ENCODE measurements around the gene ATE1.

ATE1 gene

DNA sequence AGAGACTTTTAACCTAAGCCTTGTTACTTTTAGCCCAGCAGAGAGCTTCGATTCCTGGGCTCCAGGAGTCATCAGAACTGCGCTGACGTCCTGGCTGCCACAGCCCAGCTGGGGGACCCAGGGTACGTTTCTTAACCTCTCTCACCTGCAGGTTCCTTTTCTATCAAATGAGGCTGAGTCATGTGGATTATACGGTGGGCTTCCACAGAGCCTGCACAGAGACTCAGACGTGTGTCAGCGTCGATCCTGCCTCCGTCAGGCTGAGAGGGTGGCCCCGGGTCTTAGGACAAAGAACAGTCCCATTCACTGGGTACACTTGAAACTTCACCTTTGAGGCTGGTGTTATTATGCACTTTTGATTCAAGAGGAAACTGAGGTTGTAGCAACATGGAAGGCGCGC is 228.9 kb downstream of the ATE1 start:
- Histone ChIP-seq H3K27ac (ENCODE audit: low read depth, low read length) (no peak overlapping the region), H3K9me3 (ENCODE audit: control insufficient read depth in 5 of 5, low read length in 5 of 5) (peaks cover 3 to 5% (median 4%) of the 10 kb centered on the region in 5 donors), H3K4me1 (ENCODE audit: control insufficient read depth in 5 of 5, insufficient read depth in 5 of 5, low read length in 5 of 5) (no peaks in the 10 kb centered on the region), H3K36me3 (ENCODE audit: control insufficient read depth in 5 of 5, insufficient read depth in 5 of 5, low read length in 5 of 5) (no peaks in the 10 kb centered on the region), H3K9ac (ENCODE audit: low read length in 5 of 5) (no peak overlapping the region), H3K27me3 (ENCODE audit: control insufficient read depth in 5 of 5, insufficient read depth in 4 of 5, low read length in 5 of 5) (no peaks in the 10 kb centered on the region), H3K4me3 (ENCODE audit: low read depth in 1 of 5, low read length in 5 of 5) (no peak overlapping the region)

- peaks cover 3 to 5% (median 4%) of the 10 kb centered on the region in 5 donors for H3K9me3 ChIP-seq (ENCODE audit: control insufficient read depth in 5 of 5, low read length in 5 of 5)
- H3K4me3 ChIP-seq (ENCODE audit: low read depth in 1 of 5, low read length in 5 of 5) = no peak overlapping the region
- H3K27ac ChIP-seq (ENCODE audit: low read depth, low read length) = no peak overlapping the region
- no peak overlapping the region for H3K9ac ChIP-seq (ENCODE audit: low read length in 5 of 5)
- H3K36me3 ChIP-seq (ENCODE audit: control insufficient read depth in 5 of 5, insufficient read depth in 5 of 5, low read length in 5 of 5) = no peaks in the 10 kb centered on the region
- H3K27me3 ChIP-seq (ENCODE audit: control insufficient read depth in 5 of 5, insufficient read depth in 4 of 5, low read length in 5 of 5) = no peaks in the 10 kb centered on the region
- H3K4me1 ChIP-seq (ENCODE audit: control insufficient read depth in 5 of 5, insufficient read depth in 5 of 5, low read length in 5 of 5) = no peaks in the 10 kb centered on the region
These were observed 229.5 kb downstream of the ATE1 start for GRCh38 chr10:121698336-121698735.

- peaks cover 3 to 5% (median 4%) of the 10 kb centered on the region in 5 donors for H3K9me3 ChIP-seq (ENCODE audit: control insufficient read depth in 5 of 5, low read length in 5 of 5)
- no peak overlapping the region for H3K4me3 ChIP-seq (ENCODE audit: low read depth in 1 of 5, low read length in 5 of 5)
- no peak overlapping the region for H3K27ac ChIP-seq (ENCODE audit: low read depth, low read length)
- no peaks in the 10 kb centered on the region for H3K36me3 ChIP-seq (ENCODE audit: control insufficient read depth in 5 of 5, insufficient read depth in 5 of 5, low read length in 5 of 5)
- H3K27me3 ChIP-seq (ENCODE audit: control insufficient read depth in 5 of 5, insufficient read depth in 4 of 5, low read length in 5 of 5) = no peaks in the 10 kb centered on the region
- no peak overlapping the region for H3K9ac ChIP-seq (ENCODE audit: low read length in 5 of 5)
- H3K4me1 ChIP-seq (ENCODE audit: control insufficient read depth in 5 of 5, insufficient read depth in 5 of 5, low read length in 5 of 5) = no peaks in the 10 kb centered on the region
These were observed 231.0 kb downstream of the ATE1 start for GRCh38 chr10:121696854-121697253.

DNA sequence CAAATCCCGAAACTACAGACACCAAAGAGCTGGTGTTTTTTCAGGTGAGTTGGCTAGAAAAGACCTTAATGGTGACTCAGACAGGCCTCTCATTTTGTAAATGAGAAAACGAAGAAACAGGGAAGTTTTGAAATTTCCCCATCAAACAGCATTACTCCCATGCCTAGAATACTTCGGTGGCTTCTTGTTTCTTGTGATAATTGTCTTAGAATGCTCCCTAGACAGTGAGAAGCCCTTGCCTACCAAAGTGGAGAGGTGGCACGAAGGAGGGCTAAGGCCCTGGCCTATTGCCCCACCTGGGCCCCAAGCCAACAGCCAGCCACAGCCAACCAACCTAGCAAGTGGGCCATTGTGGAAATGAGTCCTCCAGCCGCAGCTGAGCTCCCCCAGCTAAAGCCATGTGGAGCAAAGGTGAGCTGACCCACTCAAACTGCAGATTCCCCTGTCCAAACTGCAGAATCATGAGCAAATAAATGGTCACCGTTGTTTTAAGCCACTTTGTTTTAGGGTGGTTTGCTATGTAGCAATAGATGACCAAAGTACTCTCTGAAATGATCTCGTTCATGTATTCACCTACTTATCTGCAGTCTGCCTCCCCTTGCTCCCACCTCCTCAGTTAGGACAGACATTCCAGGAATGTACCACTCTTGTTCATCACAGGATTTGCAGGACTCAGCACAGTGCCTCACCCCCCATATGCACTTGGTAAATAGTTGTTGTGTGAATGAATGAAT is 231.9 kb downstream of the ATE1 start:
- Histone ChIP-seq H3K36me3 (ENCODE audit: control insufficient read depth in 5 of 5, insufficient read depth in 5 of 5, low read length in 5 of 5) (no peaks in the 10 kb centered on the region), H3K4me3 (ENCODE audit: low read depth in 1 of 5, low read length in 5 of 5) (no peak overlapping the region), H3K9ac (ENCODE audit: low read length in 5 of 5) (no peak overlapping the region), H3K27me3 (ENCODE audit: control insufficient read depth in 5 of 5, insufficient read depth in 4 of 5, low read length in 5 of 5) (peaks cover 0 to 2% (median 0%) of the 10 kb centered on the region in 5 donors), H3K27ac (ENCODE audit: low read depth, low read length) (no peak overlapping the region), H3K9me3 (ENCODE audit: control insufficient read depth in 5 of 5, low read length in 5 of 5) (peaks cover 3 to 5% (median 4%) of the 10 kb centered on the region in 5 donors), H3K4me1 (ENCODE audit: control insufficient read depth in 5 of 5, insufficient read depth in 5 of 5, low read length in 5 of 5) (no peaks in the 10 kb centered on the region)

DNA sequence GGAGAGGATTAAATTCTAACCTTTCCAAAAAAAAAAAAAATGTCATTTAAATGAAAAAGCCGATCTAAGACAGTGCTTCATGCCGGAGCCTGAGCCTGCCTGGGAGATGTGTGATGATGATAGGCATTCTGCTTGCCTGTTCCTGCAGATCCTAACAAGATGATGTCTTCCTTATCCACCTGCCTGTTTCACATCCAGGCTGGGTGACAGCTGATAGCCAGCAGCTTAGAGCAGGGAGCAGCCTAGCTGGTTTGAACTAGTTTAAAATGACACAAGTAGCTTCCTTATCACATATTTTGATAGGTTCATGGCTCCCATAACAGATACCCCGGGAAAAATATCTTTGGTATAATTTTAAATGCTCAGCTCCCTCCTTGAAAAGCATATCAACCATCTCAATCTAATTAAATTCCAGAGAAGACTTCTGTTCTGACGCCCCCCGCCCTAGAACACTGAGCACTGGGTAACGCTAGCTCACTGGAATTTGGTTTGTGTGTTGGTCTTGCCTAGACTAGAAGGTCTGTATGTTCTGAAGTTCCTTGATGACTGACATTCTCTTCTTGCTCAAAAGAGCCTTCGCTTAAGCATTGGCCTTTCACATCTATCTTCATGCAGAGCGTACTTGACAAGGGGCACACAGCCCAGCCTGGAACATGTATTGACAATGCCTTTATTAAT is 232.7 kb downstream of the ATE1 start:
- Histone ChIP-seq H3K9me3 (ENCODE audit: control insufficient read depth in 5 of 5, low read length in 5 of 5) (no peaks in the 10 kb centered on the region), H3K27me3 (ENCODE audit: control insufficient read depth in 5 of 5, insufficient read depth in 4 of 5, low read length in 5 of 5) (peaks cover 0 to 2% (median 0%) of the 10 kb centered on the region in 5 donors), H3K27ac (ENCODE audit: low read depth, low read length) (no peak overlapping the region), H3K9ac (ENCODE audit: low read length in 5 of 5) (no peak overlapping the region), H3K4me3 (ENCODE audit: low read depth in 1 of 5, low read length in 5 of 5) (no peak overlapping the region), H3K36me3 (ENCODE audit: control insufficient read depth in 5 of 5, insufficient read depth in 5 of 5, low read length in 5 of 5) (no peaks in the 10 kb centered on the region), H3K4me1 (ENCODE audit: control insufficient read depth in 5 of 5, insufficient read depth in 5 of 5, low read length in 5 of 5) (no peaks in the 10 kb centered on the region)

- no peak overlapping the region for H3K27ac ChIP-seq (ENCODE audit: low read depth, low read length)
- no peaks in the 10 kb centered on the region for H3K9me3 ChIP-seq (ENCODE audit: control insufficient read depth in 5 of 5, low read length in 5 of 5)
- H3K9ac ChIP-seq (ENCODE audit: low read length in 5 of 5) = no peak overlapping the region
- peaks cover 0 to 2% (median 0%) of the 10 kb centered on the region in 5 donors for H3K27me3 ChIP-seq (ENCODE audit: control insufficient read depth in 5 of 5, insufficient read depth in 4 of 5, low read length in 5 of 5)
- no peaks in the 10 kb centered on the region for H3K4me1 ChIP-seq (ENCODE audit: control insufficient read depth in 5 of 5, insufficient read depth in 5 of 5, low read length in 5 of 5)
- no peaks in the 10 kb centered on the region for H3K36me3 ChIP-seq (ENCODE audit: control insufficient read depth in 5 of 5, insufficient read depth in 5 of 5, low read length in 5 of 5)
- H3K4me3 ChIP-seq (ENCODE audit: low read depth in 1 of 5, low read length in 5 of 5) = no peak overlapping the region
These were observed 233.4 kb downstream of the ATE1 start for GRCh38 chr10:121694327-121694965.

- H3K36me3 ChIP-seq (ENCODE audit: control insufficient read depth in 5 of 5, insufficient read depth in 5 of 5, low read length in 5 of 5) = no peaks in the 10 kb centered on the region
- H3K27ac ChIP-seq (ENCODE audit: low read depth, low read length) = no peak overlapping the region
- H3K4me3 ChIP-seq (ENCODE audit: low read depth in 1 of 5, low read length in 5 of 5) = no peak overlapping the region
- no peaks in the 10 kb centered on the region for H3K9me3 ChIP-seq (ENCODE audit: control insufficient read depth in 5 of 5, low read length in 5 of 5)
- no peaks in the 10 kb centered on the region for H3K4me1 ChIP-seq (ENCODE audit: control insufficient read depth in 5 of 5, insufficient read depth in 5 of 5, low read length in 5 of 5)
- no peak overlapping the region for H3K9ac ChIP-seq (ENCODE audit: low read length in 5 of 5)
- peaks cover 0 to 6% (median 0%) of the 10 kb centered on the region in 5 donors for H3K27me3 ChIP-seq (ENCODE audit: control insufficient read depth in 5 of 5, insufficient read depth in 4 of 5, low read length in 5 of 5)
These were observed 235.2 kb downstream of the ATE1 start for GRCh38 chr10:121692626-121693025.

- H3K27me3 ChIP-seq (ENCODE audit: control insufficient read depth in 5 of 5, insufficient read depth in 4 of 5, low read length in 5 of 5) = peaks cover 0 to 10% (median 5%) of the 10 kb centered on the region in 5 donors
These were observed 236.9 kb downstream of the ATE1 start for GRCh38 chr10:121690970-121691369.

More at GRCh38 chr10:121690970-121691369, 236.9 kb downstream of the ATE1 start:
- no peak overlapping the region for H3K4me3 ChIP-seq (ENCODE audit: low read depth in 1 of 5, low read length in 5 of 5)
- no peaks in the 10 kb centered on the region for H3K9me3 ChIP-seq (ENCODE audit: control insufficient read depth in 5 of 5, low read length in 5 of 5)
- no peaks in the 10 kb centered on the region for H3K36me3 ChIP-seq (ENCODE audit: control insufficient read depth in 5 of 5, insufficient read depth in 5 of 5, low read length in 5 of 5)
- no peak overlapping the region for H3K9ac ChIP-seq (ENCODE audit: low read length in 5 of 5)
- no peak overlapping the region for H3K27ac ChIP-seq (ENCODE audit: low read depth, low read length)
- no peaks in the 10 kb centered on the region for H3K4me1 ChIP-seq (ENCODE audit: control insufficient read depth in 5 of 5, insufficient read depth in 5 of 5, low read length in 5 of 5)

Measured in subcutaneous abdominal adipose tissue (tissue), 5 donors.